Urothelium cell line (cell line): ENCODE data around the gene LSM14B.

Source experiments
- DNase-seq: peaks from one replicate; pipeline ENCODE4 v3.0.0; 2011; ENCODE audit warnings: low spot score, mixed read lengths
- FAIRE-seq: peaks from 2 replicates; lab custom pipeline; 2011; peaks lifted over from hg19 to GRCh38; lab: Jason Lieb, UNC

Gene LSM14B

DNA sequence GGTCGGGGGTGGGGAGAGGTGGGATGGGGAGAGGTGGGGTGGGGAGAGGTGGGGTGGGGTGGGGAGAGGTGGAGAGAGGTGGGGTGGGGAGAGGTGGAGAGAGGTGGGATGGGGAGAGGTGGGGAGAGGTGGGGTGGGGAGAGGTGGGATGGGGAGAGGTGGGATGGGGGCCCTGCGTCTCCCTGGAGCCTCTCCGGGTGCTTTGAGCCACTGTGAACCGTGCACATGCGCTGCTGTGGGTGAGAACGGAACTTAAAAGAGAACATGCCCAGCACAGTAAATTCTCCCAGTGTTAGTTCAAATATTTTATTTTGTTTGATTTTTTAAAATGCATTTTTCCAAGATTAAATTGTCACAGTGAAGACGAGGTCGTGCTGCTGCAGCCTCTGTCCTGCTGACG, 38.0 kb downstream of the LSM14B start:
- no peak for FAIRE-seq
- no peak for DNase-seq

- FAIRE-seq (no peak), DNase-seq (no peak)
These were observed 38.6 kb downstream of the LSM14B start for GRCh38 chr20:62160876-62161275.

GRCh38 chr20:62161347-62161746, 39.1 kb downstream of the LSM14B start:
- no peak for FAIRE-seq
- peak; percentile 95 for DNase-seq

- DNase-seq, result no peak
- FAIRE-seq, result peak; percentile 83
These were observed 40.6 kb downstream of the LSM14B start for GRCh38 chr20:62162765-62163484.

DNA sequence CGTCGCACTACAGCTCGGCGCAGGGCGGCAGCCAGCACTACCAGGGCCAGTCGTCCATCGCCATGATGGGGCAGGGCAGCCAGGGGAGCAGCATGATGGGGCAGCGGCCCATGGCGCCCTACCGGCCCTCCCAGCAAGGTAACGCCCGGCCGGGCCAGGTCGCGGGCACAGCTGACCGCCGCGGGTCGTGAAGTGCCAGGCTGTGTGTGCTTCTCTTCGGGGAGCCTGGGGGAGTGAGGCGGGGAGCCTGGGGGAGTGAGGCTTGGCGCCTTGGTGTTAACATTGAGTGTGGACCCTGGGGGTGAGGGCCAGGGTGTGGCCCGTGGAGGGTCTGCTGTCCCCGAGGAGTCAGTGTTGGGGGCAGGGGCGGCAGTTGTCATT, 41.2 kb downstream of the LSM14B start:
- DNase-seq, result no peak
- FAIRE-seq, result no peak

- DNase-seq, result no peak
- FAIRE-seq, result no peak
These were observed 41.9 kb downstream of the LSM14B start for GRCh38 chr20:62163986-62164762.

DNA sequence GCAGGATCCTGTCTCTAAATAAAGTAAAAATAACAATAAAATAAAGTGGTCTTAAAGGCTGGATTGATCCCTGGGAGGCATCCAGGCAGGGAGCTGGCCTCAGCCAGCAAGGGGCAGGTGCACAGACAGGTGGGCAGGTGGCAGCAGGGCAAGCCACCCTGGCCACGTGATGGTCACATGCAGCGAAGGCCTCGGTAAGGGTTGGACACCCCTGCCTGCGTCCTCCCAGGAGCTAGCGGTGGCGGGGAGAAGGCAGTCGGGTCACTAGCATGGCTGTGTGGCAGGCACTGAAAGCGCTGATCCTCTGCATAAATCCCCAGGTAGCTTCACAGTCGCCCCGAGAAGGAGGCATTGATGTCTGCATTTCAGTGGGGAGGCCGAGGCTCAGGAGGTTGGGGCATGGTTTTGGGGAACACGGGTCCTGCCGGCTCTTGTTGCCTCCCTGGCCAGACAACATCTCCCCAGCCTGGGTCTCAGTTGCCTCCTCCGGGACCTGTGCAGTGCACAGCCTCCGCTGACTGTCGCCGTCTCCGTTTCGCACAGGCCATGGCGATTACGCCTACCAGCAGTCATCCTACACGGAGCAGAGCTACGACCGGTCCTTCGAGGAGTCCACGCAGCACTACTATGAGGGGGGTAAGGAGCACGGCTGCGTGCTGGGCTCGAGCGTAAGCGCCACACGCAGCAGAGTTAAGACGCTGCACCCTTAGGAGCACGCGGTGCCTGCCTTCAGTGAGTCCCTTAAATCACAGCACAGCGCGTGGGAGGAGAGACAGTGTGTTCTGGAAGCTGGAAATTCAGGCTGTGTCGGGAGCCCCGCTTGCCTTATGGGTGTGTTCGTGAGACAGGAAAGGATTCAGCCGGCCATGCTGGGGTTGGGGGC, 42.8 kb downstream of the LSM14B start:
- FAIRE-seq, result no peak
- DNase-seq, result no peak

DNA sequence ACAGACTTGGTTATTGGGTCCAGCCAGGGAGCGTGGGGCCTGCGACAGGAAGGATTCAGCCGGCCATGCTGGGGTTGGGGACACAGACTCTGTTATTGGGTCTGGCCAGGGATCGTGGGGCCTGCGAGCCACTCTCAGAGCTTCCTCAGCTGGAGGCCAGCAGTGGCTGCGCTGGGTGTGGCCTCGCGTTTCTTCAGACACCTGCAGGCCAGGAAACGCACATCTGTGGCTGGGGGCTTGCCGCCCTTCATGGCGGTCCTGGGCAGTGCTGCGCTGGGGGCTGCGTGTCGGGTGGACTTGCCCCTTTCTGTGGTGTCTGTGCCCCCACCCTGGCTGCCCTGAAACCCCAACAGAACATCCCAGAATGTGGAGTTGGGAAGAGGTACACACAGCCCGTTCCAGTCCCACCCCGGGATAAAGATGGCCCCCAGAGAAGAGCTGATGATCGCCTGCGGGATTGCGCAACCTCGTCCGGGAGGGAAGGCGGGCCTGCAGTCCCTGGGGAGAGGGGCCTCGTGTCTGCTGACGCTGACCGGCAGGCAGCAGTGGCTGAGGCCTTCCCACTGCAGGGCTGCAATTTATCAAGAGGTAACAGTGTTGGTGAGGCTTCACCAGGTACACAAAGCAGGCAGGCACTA, 43.6 kb downstream of the LSM14B start:
- DNase-seq, result no peak
- no peak for FAIRE-seq

- no peak for DNase-seq
- FAIRE-seq, result no peak
These were observed 45.2 kb downstream of the LSM14B start for GRCh38 chr20:62167474-62167873.

DNA sequence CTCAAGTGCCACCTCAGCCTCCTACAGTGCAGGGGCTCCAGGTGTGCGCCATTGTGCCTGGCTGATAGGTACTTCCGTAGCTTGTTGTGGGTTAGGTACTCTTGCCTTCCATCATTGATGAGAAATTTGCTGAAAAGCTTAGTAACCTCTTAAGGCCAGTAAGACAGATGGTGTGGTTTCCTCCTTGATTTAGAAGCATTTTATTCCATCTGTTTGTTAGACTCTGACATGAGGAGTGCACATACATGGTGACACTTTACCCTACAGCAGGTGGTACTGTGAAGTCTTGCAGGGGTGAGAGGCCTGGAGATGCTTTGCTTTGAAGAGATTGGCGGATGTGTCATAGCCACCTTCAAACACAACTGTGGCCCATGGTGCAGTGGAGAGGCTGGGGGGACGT, 45.8 kb downstream of the LSM14B start:
- FAIRE-seq, result no peak
- no peak for DNase-seq

GRCh38 chr20:62168890-62169435, 46.7 kb downstream of the LSM14B start:
- FAIRE-seq (no peak), DNase-seq (no peak)

GRCh38 chr20:62170536-62170935, 48.3 kb downstream of the LSM14B start:
- no peak for DNase-seq
- no peak for FAIRE-seq

DNA sequence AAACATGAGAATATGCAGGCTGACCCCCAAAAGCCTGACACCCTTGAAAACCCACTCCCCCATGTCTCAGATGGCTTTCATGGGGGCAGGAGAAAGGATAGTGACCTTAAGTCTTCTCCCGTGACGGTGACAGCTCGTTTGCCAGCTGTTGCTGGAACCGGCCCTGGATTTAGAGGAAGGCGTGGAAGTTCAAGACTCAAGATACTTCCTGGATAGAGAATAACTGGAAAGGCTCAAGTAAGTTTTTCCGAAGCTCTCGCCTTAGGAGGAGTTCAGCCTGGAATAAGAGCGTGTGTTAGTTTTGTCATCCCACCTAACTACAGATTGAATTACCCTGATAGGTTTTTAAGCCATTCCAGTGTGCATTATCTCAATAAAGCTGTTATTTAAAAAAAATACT, 49.0 kb downstream of the LSM14B start:
- DNase-seq, result no peak
- no peak for FAIRE-seq

- DNase-seq (no peak), FAIRE-seq (no peak)
These were observed 50.4 kb downstream of the LSM14B start for GRCh38 chr20:62172666-62173065.

- FAIRE-seq (no peak), DNase-seq (no peak)
These were observed 51.9 kb downstream of the LSM14B start for GRCh38 chr20:62174021-62174804.

GRCh38 chr20:62174870-62175624, 52.8 kb downstream of the LSM14B start:
- FAIRE-seq (no peak), DNase-seq (no peak)

DNA sequence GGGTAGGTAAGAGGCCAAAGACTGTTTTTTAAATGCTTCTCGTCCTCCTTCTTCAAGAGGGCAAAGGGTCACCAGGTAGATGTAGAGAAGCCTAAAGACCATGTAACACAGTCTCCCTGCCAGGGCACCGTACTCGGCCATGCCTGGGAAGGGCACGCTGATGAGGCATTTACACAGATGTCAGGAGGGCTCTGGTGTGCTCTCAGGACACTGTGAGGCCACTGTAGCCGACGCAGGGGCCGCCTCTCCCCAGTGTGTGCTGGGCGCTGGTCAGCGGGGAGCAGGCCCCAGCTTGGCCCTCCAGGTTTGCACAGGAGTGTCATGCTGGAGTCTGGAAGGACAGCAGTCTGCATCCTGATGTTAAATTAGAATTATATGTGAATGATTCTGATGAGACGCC, 53.4 kb downstream of the LSM14B start:
- DNase-seq (no peak), FAIRE-seq (no peak)

GRCh38 chr20:62176866-62177265, 54.6 kb downstream of the LSM14B start:
- DNase-seq (no peak), FAIRE-seq (no peak)

DNA sequence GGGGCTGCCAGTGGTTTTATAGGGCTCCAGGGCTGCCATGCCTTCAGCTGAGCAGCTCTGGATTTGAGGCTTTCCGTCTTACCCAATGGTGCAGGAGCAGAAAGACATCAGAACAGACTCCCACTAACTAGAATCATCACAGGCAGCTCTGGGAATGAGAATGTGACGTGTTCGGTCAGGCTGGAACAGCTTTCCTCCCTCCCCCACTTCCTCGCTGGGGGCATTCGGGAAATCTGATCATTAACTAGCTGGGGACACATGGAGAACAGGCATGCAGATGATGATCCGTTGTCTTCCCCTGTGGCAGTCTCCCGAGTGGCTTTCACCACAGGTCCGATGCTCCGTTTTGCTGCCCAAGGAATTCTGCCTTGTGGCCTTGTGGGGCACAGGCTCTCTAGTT, 55.0 kb downstream of the LSM14B start:
- DNase-seq, result no peak
- FAIRE-seq, result no peak
